B cell (primary cell): ENCODE data around the gene RAB31. TPM values are rescaled to one million over a fixed set of nuclear protein-coding genes. Genes with fewer than 3 reads are reported as not detected.

Source experiments
- ATAC-seq: fragments of 200-7000 bp; cut with Tn5 transposase; one replicate; pipeline ENCODE4 v1.10.0; 2021; ENCODE audit warnings: low read depth, mild to moderate bottlenecking, moderate number of reproducible peaks, moderate library complexity
- CTCF ChIA-PET: fragments of 350-600 bp; sonication (Branson Sonifier 250); formaldehyde crosslinking; loops from one replicate; lab custom pipeline; 2021; ENCODE audit warnings: antibody characterized with exemption, inconsistent platforms; lab: Charles Lee
- POLR2A ChIA-PET: fragments of 350-600 bp; sonication (Branson Sonifier 250); formaldehyde crosslinking; loops from one replicate; lab custom pipeline; 2021; ENCODE audit warnings: antibody characterized with exemption; lab: Charles Lee
- DNase-seq: peaks from one replicate; pipeline ENCODE4 v3.0.0; 2013
- H2AFZ ChIP-seq: 2 replicates; pipeline ENCODE4 v1.6.1; 2012; ENCODE audit warnings: mild to moderate bottlenecking, low read depth, low read length; ENCODE audit not compliant: insufficient read depth, poor library complexity, severe bottlenecking
- H3K27ac ChIP-seq, 2 donors: 1 replicate in 1 of 2; 2 replicates in 1 of 2; pipeline ENCODE4 v1.5.1; 2012 to 2013; ENCODE audit warnings: low read length in 2 of 2, mild to moderate bottlenecking in 2 of 2, moderate library complexity in 1 of 2
- H3K27me3 ChIP-seq, 4 experiments: fragments of 200-600 bp in 1 of 4; sonication (generic) in 1 of 4; replicated peaks in 1 of 4; 1 replicate in 2 of 4; 2 replicates in 2 of 4; pipeline versions ENCODE4 v1.6.1 to v1.7.0; 2013 to 2016; ENCODE audit warnings: low read length in 3 of 4, mild to moderate bottlenecking in 2 of 4, mixed read lengths in 1 of 4, moderate library complexity in 1 of 4; ENCODE audit not compliant: insufficient read depth in 4 of 4, control insufficient read depth in 3 of 4; ENCODE audit errors: control extremely low read depth in 1 of 4
- H3K36me3 ChIP-seq, 2 experiments: replicated peaks in 1 of 2; 1 replicate in 1 of 2; 2 replicates in 1 of 2; pipeline versions ENCODE4 v1.6.1 to v1.7.1; 2013; ENCODE audit warnings: low read length in 1 of 2; ENCODE audit not compliant: insufficient read depth in 2 of 2, control insufficient read depth in 1 of 2; ENCODE audit errors: control extremely low read depth in 1 of 2, extremely low read depth in 1 of 2
- H3K4me1 ChIP-seq, 2 donors: fragments of 200-600 bp in 1 of 2; sonication (generic) in 1 of 2; 1 replicate in 1 of 2; 2 replicates in 1 of 2; pipeline versions ENCODE4 v1.5.1 to v1.6.1; 2013 to 2017; ENCODE audit warnings: low read length in 2 of 2; ENCODE audit not compliant: control insufficient read depth in 2 of 2, insufficient read depth in 2 of 2
- H3K4me2 ChIP-seq: replicated peaks from 2 replicates; pipeline ENCODE3; 2012; ENCODE audit warnings: mild to moderate bottlenecking, low read depth, low read length; ENCODE audit not compliant: poor library complexity, severe bottlenecking
- H3K4me3 ChIP-seq, 5 experiments: fragments of 200-600 bp in 1 of 5; sonication (generic) in 1 of 5; 1 replicate in 3 of 5; 2 replicates in 2 of 5; pipeline versions ENCODE4 v1.5.1 to v1.7.0; 2011 to 2016; ENCODE audit warnings: low read length in 4 of 5, mild to moderate bottlenecking in 4 of 5, low read depth in 2 of 5, control low read depth in 1 of 5, moderate library complexity in 1 of 5; ENCODE audit not compliant: insufficient read depth in 1 of 5; ENCODE audit errors: control extremely low read depth in 1 of 5, extremely low read depth in 1 of 5
- H3K79me2 ChIP-seq: fragments of 200-600 bp; sonication (generic); one replicate; pipeline ENCODE4 v1.6.0; 2016; ENCODE audit warnings: low read length; ENCODE audit not compliant: control insufficient read depth, insufficient read depth
- H3K9ac ChIP-seq: fragments of 200-600 bp; sonication (generic); 2 replicates; pipeline ENCODE4 v1.6.1; 2017; ENCODE audit warnings: mild to moderate bottlenecking, low read length, moderate library complexity
- H3K9me3 ChIP-seq, 3 donors: one replicate each; pipeline versions ENCODE4 v1.6.1 to v1.7.1; 2013; ENCODE audit warnings: low read length in 2 of 3; ENCODE audit not compliant: control insufficient read depth in 2 of 3, insufficient read depth in 1 of 3; ENCODE audit errors: control extremely low read depth in 1 of 3
- H4K20me1 ChIP-seq: 2 replicates; pipeline ENCODE4 v1.6.0; 2012; ENCODE audit warnings: mild to moderate bottlenecking, low read length; ENCODE audit not compliant: insufficient read depth, control insufficient read depth, poor library complexity, severe bottlenecking
- H3K27ac Mint-ChIP-seq: one replicate; pipeline ENCODE4 v1.8.0; 2021; ENCODE audit warnings: mixed read lengths
- H3K27me3 Mint-ChIP-seq: one replicate; pipeline ENCODE4 v1.8.0; 2021; ENCODE audit warnings: mixed read lengths
- H3K4me1 Mint-ChIP-seq: one replicate; pipeline ENCODE4 v1.8.0; 2021; ENCODE audit warnings: mixed read lengths
- H3K4me3 Mint-ChIP-seq: one replicate; pipeline ENCODE4 v1.8.0; 2021; ENCODE audit warnings: mixed read lengths
- H3K9me3 Mint-ChIP-seq: one replicate; pipeline ENCODE4 v1.8.0; 2022; ENCODE audit warnings: mixed read lengths; ENCODE audit not compliant: insufficient read depth
- EZH2 ChIP-seq: IDR thresholded peaks from 2 replicates; pipeline ENCODE4 v1.6.1; 2012; ENCODE audit warnings: borderline replicate concordance, low read depth, mild to moderate bottlenecking, moderate library complexity, low read length; ENCODE audit not compliant: insufficient read depth, poor library complexity, severe bottlenecking
- WGBS: methylation state at CpG from one replicate; pipeline ENCODE4 v1.1.5; 2013; ENCODE audit warnings: missing lambda C conversion rate; ENCODE audit not compliant: insufficient coverage; 5-methylcytosine and 5-hydroxymethylcytosine counted together
- intact Hi-C: fragments of 100-400 bp; cut with micrococcal nuclease; formaldehyde crosslinking; loops from one replicate; pipeline ENCODE4 v1.10.0; 2022
- polyA minus RNA-seq: library from RNA; depleted of rRNA, polyadenylated mRNA; stranded (reverse); fragments of >200 nt; gene quantifications from 2 replicates; pipeline ENCODE4 v1.2.3, GENCODE V29; 2012
- polyA plus RNA-seq: library from polyadenylated mRNA; depleted of rRNA; stranded (reverse); fragments of >200 nt; gene quantifications from 2 replicates; pipeline ENCODE4 v1.2.3, GENCODE V29; 2012
- total RNA-seq, 2 donors: library from RNA; stranded (reverse); fragments of 120-200 nt in 1 of 2; gene quantifications; 1 replicate in 1 of 2; 2 replicates in 1 of 2; pipeline versions ENCODE4 v1.2.3 to v1.2.4, GENCODE V29; 2013 to 2022
- TF ChIP-seq, protein P1 (sequence below): fragments of 200-600 bp; IDR thresholded peaks from one replicate; pipeline ENCODE4 v1.8.0; 2022; ENCODE audit warnings: antibody characterized with exemption, mild to moderate bottlenecking

The RAB31 gene
- total RNA-seq (38.5 and 44.6 TPM in 2 replicates), polyA plus RNA-seq (14.0 and 15.5 TPM in 2 replicates), polyA minus RNA-seq (18.2 and 21.7 TPM in 2 replicates)
- 23.1 TPM for total RNA-seq (2013)

DNA sequence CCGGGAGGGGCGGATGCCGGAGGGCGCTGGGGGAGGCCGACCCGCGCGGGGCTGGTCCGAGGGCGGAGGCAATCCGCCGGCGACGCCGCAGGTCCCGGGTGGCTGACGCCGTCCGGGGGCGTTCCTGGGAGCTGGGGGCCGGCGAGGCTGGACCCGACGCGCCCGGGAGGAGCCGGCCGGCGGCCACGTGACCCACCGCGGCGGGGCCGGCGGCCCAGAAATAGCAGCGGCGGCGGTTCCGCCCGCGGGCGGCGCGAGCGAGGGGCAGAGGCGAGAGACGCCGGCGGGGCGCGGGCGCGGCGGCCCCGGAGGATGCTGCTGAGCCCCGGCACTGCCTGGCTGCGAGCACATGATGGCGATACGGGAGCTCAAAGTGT, at the start of gene RAB31:
Gene RAB31, plus strand, starts transcription at position 245 of the 377 bp plus-strand sequence. Its CDS starts 105 bp downstream, at position 350.
- Mint-ChIP-seq H3K9me3 (no peaks in the 10 kb centered on the region), H3K4me1 (peaks cover 49% of the 10 kb centered on the region), H3K27ac (peak within 1 kb of the TSS; percentile 95), H3K4me3 (peak within 1 kb of the TSS; percentile 97), H3K27me3 (no peaks in the 10 kb centered on the region)
- peaks cover 39 to 48% of the 10 kb centered on the region in 2 donors for H3K4me1 ChIP-seq
- H3K4me3 ChIP-seq: peak within 1 kb of the TSS; percentile 63 to 83 (median 72)
- peak; percentile 71 for DNase-seq
- peak within 1 kb of the TSS; percentile 76 for H3K27ac ChIP-seq
- CTCF ChIA-PET: interaction anchor here (0.9 to 1.7 kb wide), 3 partner anchors 9 to 96 kb away, joined by 3 to 9 read pairs (median 5); no protein-coding TSS in a partner anchor
- H3K9ac ChIP-seq: peak within 1 kb of the TSS; percentile 70
- TF ChIP-seq, protein P1, sequence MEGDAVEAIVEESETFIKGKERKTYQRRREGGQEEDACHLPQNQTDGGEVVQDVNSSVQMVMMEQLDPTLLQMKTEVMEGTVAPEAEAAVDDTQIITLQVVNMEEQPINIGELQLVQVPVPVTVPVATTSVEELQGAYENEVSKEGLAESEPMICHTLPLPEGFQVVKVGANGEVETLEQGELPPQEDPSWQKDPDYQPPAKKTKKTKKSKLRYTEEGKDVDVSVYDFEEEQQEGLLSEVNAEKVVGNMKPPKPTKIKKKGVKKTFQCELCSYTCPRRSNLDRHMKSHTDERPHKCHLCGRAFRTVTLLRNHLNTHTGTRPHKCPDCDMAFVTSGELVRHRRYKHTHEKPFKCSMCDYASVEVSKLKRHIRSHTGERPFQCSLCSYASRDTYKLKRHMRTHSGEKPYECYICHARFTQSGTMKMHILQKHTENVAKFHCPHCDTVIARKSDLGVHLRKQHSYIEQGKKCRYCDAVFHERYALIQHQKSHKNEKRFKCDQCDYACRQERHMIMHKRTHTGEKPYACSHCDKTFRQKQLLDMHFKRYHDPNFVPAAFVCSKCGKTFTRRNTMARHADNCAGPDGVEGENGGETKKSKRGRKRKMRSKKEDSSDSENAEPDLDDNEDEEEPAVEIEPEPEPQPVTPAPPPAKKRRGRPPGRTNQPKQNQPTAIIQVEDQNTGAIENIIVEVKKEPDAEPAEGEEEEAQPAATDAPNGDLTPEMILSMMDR: no peak
- TF ChIP-seq EZH2: no peak
- WGBS: under 1% methylated on average over 59 of the region's 59 CpGs
- H2AFZ ChIP-seq: peak within 1 kb of the TSS; percentile 75
- H3K36me3 ChIP-seq: no peaks in the 10 kb centered on the region
- POLR2A ChIA-PET: interaction anchor here (1.2 to 1.4 kb wide), 2 partner anchors 92 to 207 kb away, joined by 3 to 5 read pairs; no protein-coding TSS in a partner anchor
- H3K79me2 ChIP-seq: peaks cover 37% of the 10 kb centered on the region
- no peaks in the 10 kb centered on the region for H4K20me1 ChIP-seq
- no peaks in the 10 kb centered on the region for H3K9me3 ChIP-seq
- H3K4me2 ChIP-seq: peak within 1 kb of the TSS; percentile 82
- peaks cover 0 to 22% (median 0%) of the 10 kb centered on the region in 4 experiments for H3K27me3 ChIP-seq
- peak; percentile 57 for ATAC-seq
- intact Hi-C loops: loop anchor here (1.0 to 10.0 kb wide), 4 partner anchors 64 to 817 kb away; partner anchors contain the start of gene NAPG

DNA sequence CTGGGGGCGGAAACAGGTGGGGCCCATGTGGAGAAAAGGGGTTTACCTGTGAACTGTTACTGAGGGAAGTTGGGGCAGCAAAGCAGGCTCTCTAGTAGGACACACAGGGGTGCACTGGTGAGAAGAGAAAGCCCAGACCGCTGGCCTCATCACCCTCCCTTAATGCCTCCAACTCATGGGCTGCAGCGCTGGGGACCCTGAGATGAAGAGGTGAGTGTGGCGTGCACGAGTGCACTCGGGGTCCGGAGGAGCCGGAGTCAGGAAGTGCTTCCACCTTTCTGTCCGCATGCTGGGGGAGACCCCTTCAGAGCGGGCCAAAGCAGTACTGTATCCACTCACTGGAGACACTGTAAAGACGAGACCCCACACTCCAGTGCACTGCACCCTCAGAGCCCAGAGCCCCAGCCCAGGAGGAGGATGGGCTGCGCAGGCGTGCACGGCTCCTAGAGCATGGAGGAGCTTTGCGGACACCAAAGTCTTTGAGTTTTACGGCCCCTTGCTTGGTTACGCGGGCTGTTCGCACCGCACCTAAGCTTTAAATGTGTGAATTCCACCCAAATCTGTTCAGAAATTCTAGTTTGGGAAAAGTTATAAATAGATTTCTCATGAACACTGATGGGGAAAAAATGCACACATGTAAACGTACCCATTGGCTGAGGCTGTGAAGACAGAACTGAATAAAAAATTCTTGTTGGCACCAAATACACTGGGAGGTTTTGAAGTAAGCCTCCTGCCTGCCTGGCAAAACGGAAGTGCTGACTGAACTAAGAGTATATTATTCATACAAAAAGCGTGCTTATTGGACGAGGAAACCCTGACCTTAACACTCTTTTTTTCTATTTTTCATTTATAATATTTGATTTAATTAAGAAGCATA, 48.4 kb upstream of the RAB31 start:
- H3K27ac ChIP-seq: no peak overlapping the region
- H3K4me3 Mint-ChIP-seq: no peak overlapping the region
- peaks cover 4% of the 10 kb centered on the region for H3K27me3 Mint-ChIP-seq
- ChIA-PET POLR2A (no interaction called here), CTCF (no interaction called here)
- intact Hi-C loops: no loop called here
- H3K9me3 ChIP-seq: no peaks in the 10 kb centered on the region
- H3K27ac Mint-ChIP-seq: no peak overlapping the region
- ATAC-seq (no peak), DNase-seq (no peak)
- H3K4me1 ChIP-seq: no peaks in the 10 kb centered on the region
- H3K79me2 ChIP-seq: no peaks in the 10 kb centered on the region
- H3K4me2 ChIP-seq: no peak overlapping the region
- no peaks in the 10 kb centered on the region for H3K4me1 Mint-ChIP-seq
- H4K20me1 ChIP-seq: no peaks in the 10 kb centered on the region
- H3K9me3 Mint-ChIP-seq: no peaks in the 10 kb centered on the region
- 96% methylated on average over 21 of the region's 24 CpGs for WGBS
- H3K4me3 ChIP-seq: no peak overlapping the region
- H3K9ac ChIP-seq: no peak overlapping the region
- H3K36me3 ChIP-seq: no peaks in the 10 kb centered on the region
- no peak for TF ChIP-seq EZH2
- TF ChIP-seq, protein P1: no peak
- no peaks in the 10 kb centered on the region for H3K27me3 ChIP-seq
- H2AFZ ChIP-seq: no peak overlapping the region
